Lower leg skin (tissue), 4 donors: Measurements from ENCODE around the gene NFATC2. TPM values are rescaled to one million over a fixed set of nuclear protein-coding genes. Genes with fewer than 3 reads are reported as not detected.

Experiments
- DNase-seq, 2 donors: peaks; one replicate each; pipeline ENCODE4 v3.0.0-alpha.2; 2019; ENCODE audit warnings: low spot score in 2 of 2
- H3K4me3 ChIP-seq: fragments of 200-600 bp; sonication (generic); 2 replicates; pipeline ENCODE4 v1.5.1; 2017; ENCODE audit warnings: mild to moderate bottlenecking, low read depth; ENCODE audit not compliant: poor library complexity, severe bottlenecking
- CTCF ChIP-seq, 3 donors: fragments of 450-650 bp; IDR thresholded peaks; one replicate each; pipeline ENCODE4 v1.5.1; 2016; ENCODE audit warnings: antibody characterized with exemption in 3 of 3, mild to moderate bottlenecking in 3 of 3, moderate library complexity in 2 of 3
- POLR2A ChIP-seq, 2 donors: fragments of 450-650 bp; IDR thresholded peaks; one replicate each; pipeline ENCODE4 v1.6.1; 2016 to 2017; ENCODE audit warnings: antibody characterized with exemption in 2 of 2, mild to moderate bottlenecking in 1 of 2, moderate library complexity in 1 of 2
- WGBS, 2 donors: methylation state at CpG; one replicate each; pipeline ENCODE4 v1.1.5; 2018; 5-methylcytosine and 5-hydroxymethylcytosine counted together
- intact Hi-C: fragments of 100-400 bp; cut with DNase I; formaldehyde crosslinking; loops from one replicate; pipeline ENCODE4 v1.15.0; 2023; ENCODE audit warnings: low total_unique reads
- total RNA-seq, 4 donors: library from RNA; depleted of rRNA; stranded (reverse); fragments of >200 nt; gene quantifications; one replicate each; pipeline ENCODE4 v1.1.0, GENCODE V29; 2016

The NFATC2 gene
- total RNA-seq, 4 donors from 2014 or later: 4.0 to 10.4 (median 5.1) TPM

DNA sequence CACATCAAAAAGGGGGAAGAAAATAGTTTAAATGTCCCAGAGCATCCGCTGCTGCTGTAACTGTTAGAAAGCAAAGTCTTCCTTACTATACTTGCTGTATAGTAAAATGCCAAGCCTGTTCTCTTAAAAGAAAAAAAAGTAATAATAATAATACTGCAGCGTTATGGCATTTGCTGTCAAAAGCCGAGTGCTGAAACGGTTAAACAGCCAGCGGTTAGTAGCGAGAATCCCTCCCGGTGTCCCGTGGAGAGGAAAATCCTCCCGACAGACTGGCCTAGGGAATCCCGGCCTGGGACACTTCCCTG, 19.5 kb upstream of the NFATC2 start:
- intact Hi-C loops: no loop called here
- H3K4me3 ChIP-seq: peak overlapping the region; percentile 22
- no peak for TF ChIP-seq POLR2A (IDR thresholded peaks at IDR 0.05)
- no peak for TF ChIP-seq CTCF (IDR thresholded peaks at IDR 0.05)
- WGBS, 2 donors: 0 to 1% methylated on average over 10 of the region's 10 CpGs
- DNase-seq: no peak

DNA sequence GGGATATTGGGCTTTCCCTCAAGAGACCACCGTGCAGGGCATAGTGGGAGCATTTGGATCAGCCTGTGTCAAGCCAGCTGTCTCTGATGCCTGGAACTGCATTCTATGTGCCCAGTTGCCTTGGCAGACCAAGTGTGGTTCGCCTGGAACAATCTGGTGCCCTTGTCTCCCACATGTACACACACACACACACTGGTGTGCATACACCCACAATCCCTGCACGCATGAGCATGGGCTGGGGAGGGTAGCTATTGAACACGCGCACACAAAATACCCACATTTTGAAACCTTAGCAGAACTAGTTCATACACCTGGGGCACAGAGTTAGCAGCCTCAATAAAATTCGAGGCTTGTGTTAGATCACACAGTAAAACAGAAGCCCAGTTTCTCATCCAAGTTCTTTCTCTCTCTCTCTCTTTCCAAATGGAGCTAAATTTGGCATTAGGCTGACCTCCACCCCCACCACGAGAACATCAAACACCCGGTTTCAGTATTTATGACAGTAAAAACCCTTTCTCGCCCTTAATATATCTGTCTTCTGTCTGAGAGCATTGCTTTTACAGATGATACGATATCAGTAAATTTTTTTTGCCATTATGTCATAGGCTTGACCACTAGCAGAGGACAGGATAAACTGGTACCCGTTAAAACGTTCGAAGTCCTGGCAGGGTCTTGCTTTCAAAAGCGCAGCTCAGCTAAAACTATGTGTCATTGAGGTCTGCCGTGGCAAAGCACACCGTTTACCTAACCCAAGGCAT, 18.2 kb upstream of the NFATC2 start:
- intact Hi-C loops: no loop called here
- 15 to 17% methylated on average over 16 of the region's 16 CpGs for WGBS, 2 donors
- no peak overlapping the region for H3K4me3 ChIP-seq
- DNase-seq: no peak
- TF ChIP-seq POLR2A (IDR thresholded peaks at IDR 0.05) (no peak), CTCF (IDR thresholded peaks at IDR 0.05) (no peak)

- H3K4me3 ChIP-seq: no peak overlapping the region
- 91% methylated on average over 1 of the region's 1 CpG for WGBS, 2 donors
- intact Hi-C loops: no loop called here
- TF ChIP-seq CTCF (IDR thresholded peaks at IDR 0.05) (no peak), POLR2A (IDR thresholded peaks at IDR 0.05) (no peak)
- no peak for DNase-seq
Measured at GRCh38 chr20:51560042-51560441, 17.5 kb upstream of the NFATC2 start.

DNA sequence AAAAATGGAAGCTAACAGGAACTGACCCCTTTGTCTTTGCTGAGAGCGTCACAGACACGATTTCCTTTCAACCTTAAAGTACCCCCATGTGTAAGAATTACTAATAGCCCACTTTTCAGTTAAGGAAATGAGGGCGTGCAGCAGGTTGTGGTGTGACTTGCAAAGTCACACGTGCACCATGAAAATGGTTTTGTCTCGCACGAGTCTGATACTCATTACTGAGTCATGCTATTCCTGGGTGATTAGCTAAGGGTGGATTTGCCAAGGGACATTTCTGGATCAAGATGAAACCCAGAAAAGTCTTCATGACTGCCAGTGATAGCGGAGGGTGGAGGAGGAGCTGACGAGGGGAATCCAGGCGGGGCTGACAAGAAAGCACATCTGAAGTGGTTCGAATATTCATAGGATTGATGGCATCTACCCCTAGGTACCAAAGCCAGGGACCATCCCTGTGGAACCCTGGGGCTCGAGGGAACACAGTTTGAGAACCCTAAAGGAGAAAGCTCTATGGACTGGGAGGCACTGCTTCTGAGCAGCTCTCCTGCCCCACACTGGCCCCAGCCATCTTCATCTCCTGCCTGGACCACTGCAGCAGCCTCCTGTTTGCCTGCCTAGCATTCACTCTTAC, 12.1 kb upstream of the NFATC2 start:
- no peak overlapping the region for H3K4me3 ChIP-seq
- intact Hi-C loops: no loop called here
- no peak for DNase-seq
- TF ChIP-seq CTCF (IDR thresholded peaks at IDR 0.05): no peak
- no peak for TF ChIP-seq POLR2A (IDR thresholded peaks at IDR 0.05)
- 29 to 33% methylated on average over 11 of the region's 11 CpGs for WGBS, 2 donors

GRCh38 chr20:51553897-51554486, 11.5 kb upstream of the NFATC2 start:
- WGBS, 2 donors: 67 to 71% methylated on average over 8 of the region's 8 CpGs
- no peak for DNase-seq
- intact Hi-C loops: no loop called here
- TF ChIP-seq POLR2A (IDR thresholded peaks at IDR 0.05): no peak
- TF ChIP-seq CTCF (IDR thresholded peaks at IDR 0.05): no peak
- no peak overlapping the region for H3K4me3 ChIP-seq
